K562 (cell line): ENCODE data around the gene BBC3. TPM values are rescaled to one million over a fixed set of nuclear protein-coding genes. Genes with fewer than 3 reads are reported as not detected.
A peak's percentile ranks its signal among the peaks of the same experiment; 100 is the strongest.

ENCODE experiments used
- CEBPG ChIP-seq, 3 experiments: fragments of 200-800 bp in 1 of 3; sonication (Bioruptor generic) in 1 of 3; sonication (generic) in 1 of 3; formaldehyde crosslinking in 1 of 3; IDR thresholded peaks in 2 of 3; conservative IDR thresholded peaks in 1 of 3; 2 replicates each; pipeline versions ENCODE4 v1.6.1 to v1.8.0; 2016 to 2022; ENCODE audit warnings: missing compliant biosample characterization in 2 of 3, missing genetic modification characterization in 2 of 3, mild to moderate bottlenecking in 1 of 3, missing genetic modification reagents in 1 of 3
- FOXA1 ChIP-seq: fragments of 450-650 bp; IDR thresholded peaks from 2 replicates; pipeline ENCODE4 v1.6.1; 2016; ENCODE audit warnings: mild to moderate bottlenecking, borderline replicate concordance
- HDAC8 ChIP-seq: fragments of 450-650 bp; IDR thresholded peaks from 2 replicates; pipeline ENCODE4 v1.6.1; 2016; ENCODE audit warnings: mild to moderate bottlenecking, missing genetic modification characterization, moderate library complexity, missing compliant biosample characterization
- NONO ChIP-seq, 2 experiments: fragments of 200-400 bp in 1 of 2; fragments of 450-650 bp in 1 of 2; formaldehyde crosslinking in 1 of 2; IDR thresholded peaks; 2 replicates each; pipeline ENCODE4 v1.6.1; 2017; ENCODE audit warnings: low read depth in 2 of 2, mild to moderate bottlenecking in 2 of 2, moderate library complexity in 2 of 2, low read length in 1 of 2
- NR4A1 ChIP-seq, 2 experiments: fragments of 250-450 bp in 1 of 2; fragments of 450-650 bp in 1 of 2; sonication (Bioruptor Pico) in 1 of 2; IDR thresholded peaks; 2 replicates each; pipeline versions ENCODE4 v1.4.0 to v1.6.1; 2016 to 2020; ENCODE audit warnings: mild to moderate bottlenecking in 2 of 2, missing compliant biosample characterization in 1 of 2, missing genetic modification characterization in 1 of 2, moderate library complexity in 1 of 2
- RB1 ChIP-seq: fragments of 450-650 bp; IDR thresholded peaks from 2 replicates; pipeline ENCODE4 v1.6.1; 2017; ENCODE audit warnings: low read depth, mild to moderate bottlenecking
- TEAD1 ChIP-seq, 2 experiments: fragments of 450-650 bp in 1 of 2; sonication (generic) in 1 of 2; formaldehyde crosslinking; IDR thresholded peaks; 2 replicates each; pipeline versions ENCODE4 v1.4.0 to v1.8.0; 2020 to 2022; ENCODE audit warnings: mild to moderate bottlenecking in 2 of 2, missing genetic modification reagents in 1 of 2
- U2AF1 ChIP-seq: fragments of 200-400 bp; formaldehyde crosslinking; optimal IDR thresholded peaks from 2 replicates; pipeline ENCODE3; 2017; ENCODE audit warnings: mild to moderate bottlenecking, low read depth, low read length, moderate library complexity
- ZBTB7A ChIP-seq: IDR thresholded peaks from 2 replicates; pipeline ENCODE4 v1.6.1; 2011; ENCODE audit warnings: low read depth, mild to moderate bottlenecking, low read length, moderate library complexity, borderline replicate concordance; ENCODE audit not compliant: control insufficient read depth
- ZC3H8 ChIP-seq: fragments of 450-650 bp; IDR thresholded peaks from 2 replicates; pipeline ENCODE4 v1.6.1; 2017
- polyA plus RNA-seq, 8 experiments: library from polyadenylated mRNA; depleted of rRNA in 4 of 8; stranded (reverse) in 5 of 8; unstranded in 3 of 8; fragments of >200 nt; fragmentation: Nextera tagmentation in 2 of 8; fragmentation: Illumina TruSeq in 1 of 8; extraction: Ambion mirVana in 2 of 8; extraction: Trizol in 1 of 8; gene quantifications; 2 replicates each; pipeline versions ENCODE4 v1.2.1 to v1.2.3, GENCODE V29; 2011 to 2014; ENCODE audit warnings: inconsistent platforms in 1 of 8, missing spikeins in 1 of 8
- total RNA-seq, 7 experiments: library from RNA; depleted of rRNA in 6 of 7; stranded (reverse); fragments of >200 nt in 6 of 7; fragmentation: Illumina TruSeq in 2 of 7; extraction: Trizol in 2 of 7; gene quantifications; 2 replicates each; pipeline versions ENCODE4 v1.2.1 to v1.2.3, GENCODE V29; 2011 to 2021; ENCODE audit warnings: low replicate concordance in 1 of 7
- TF ChIP-seq, protein P1 (sequence below): sonication (generic); formaldehyde crosslinking; IDR thresholded peaks from 2 replicates; pipeline ENCODE4 v1.8.0; 2022; ENCODE audit warnings: mild to moderate bottlenecking, missing genetic modification reagents
- TF ChIP-seq, protein P2 (sequence below): sonication (generic); formaldehyde crosslinking; IDR thresholded peaks from 2 replicates; pipeline ENCODE4 v1.8.1; 2023; ENCODE audit warnings: mild to moderate bottlenecking, missing genetic modification reagents
- TF ChIP-seq, protein P3 (sequence below): IDR thresholded peaks from 2 replicates; pipeline ENCODE4 v1.6.1; 2011; ENCODE audit not compliant: insufficient read length; ENCODE audit errors: extremely low read depth
- TF ChIP-seq, protein P4 (sequence below): sonication (generic); formaldehyde crosslinking; IDR thresholded peaks from 2 replicates; pipeline ENCODE4 v1.8.0; 2022; ENCODE audit warnings: mild to moderate bottlenecking, missing genetic modification reagents

The BBC3 gene
- total and polyA plus RNA-seq, 9 of the 15 experiments (the other 6 are each of a cell fraction or from before 2014, with no cell fraction given): 0.15 to 30.7 (median 4.8) TPM

DNA sequence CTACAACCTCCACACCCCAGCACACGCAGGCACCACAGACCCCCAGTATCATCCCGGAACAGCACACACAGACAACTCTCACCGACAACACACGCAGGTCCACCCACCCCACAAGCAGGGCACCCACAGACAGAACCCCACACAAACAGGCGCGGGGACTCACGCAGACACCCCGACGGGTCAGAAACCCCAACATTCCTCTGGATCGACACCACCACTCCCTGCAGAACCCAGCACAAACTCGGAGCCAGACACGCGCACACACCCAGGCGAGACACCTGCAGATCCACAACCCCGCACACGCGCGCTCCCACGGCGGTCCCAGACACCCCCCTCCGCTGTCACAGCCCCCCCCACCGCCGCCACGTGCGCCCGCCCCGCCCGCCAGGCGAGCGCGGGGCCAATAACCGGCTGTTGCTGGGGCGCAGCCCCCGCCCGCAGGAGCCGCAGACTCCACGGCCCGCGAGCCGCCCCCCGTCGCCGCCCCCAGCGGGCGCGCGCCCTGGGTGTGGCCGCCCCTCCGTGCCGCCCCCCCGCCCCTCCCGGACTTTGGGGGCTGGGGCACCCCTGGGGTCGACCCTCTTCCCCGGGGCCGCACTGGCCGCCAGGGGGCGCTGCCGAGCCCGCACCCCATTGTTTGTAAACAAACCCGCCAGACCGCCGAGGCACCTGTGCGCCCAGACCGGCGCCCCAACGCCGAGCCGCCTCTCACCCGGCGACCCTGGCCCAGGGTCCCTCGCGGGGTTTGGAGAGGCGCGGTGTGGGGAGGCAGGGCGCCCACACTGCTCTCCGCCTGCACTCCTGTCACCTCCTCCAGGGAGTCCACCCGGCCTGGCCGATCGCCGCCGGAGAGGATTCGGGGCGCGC lies 712 bp downstream of the BBC3 start (continued):
- TF ChIP-seq, protein P1, sequence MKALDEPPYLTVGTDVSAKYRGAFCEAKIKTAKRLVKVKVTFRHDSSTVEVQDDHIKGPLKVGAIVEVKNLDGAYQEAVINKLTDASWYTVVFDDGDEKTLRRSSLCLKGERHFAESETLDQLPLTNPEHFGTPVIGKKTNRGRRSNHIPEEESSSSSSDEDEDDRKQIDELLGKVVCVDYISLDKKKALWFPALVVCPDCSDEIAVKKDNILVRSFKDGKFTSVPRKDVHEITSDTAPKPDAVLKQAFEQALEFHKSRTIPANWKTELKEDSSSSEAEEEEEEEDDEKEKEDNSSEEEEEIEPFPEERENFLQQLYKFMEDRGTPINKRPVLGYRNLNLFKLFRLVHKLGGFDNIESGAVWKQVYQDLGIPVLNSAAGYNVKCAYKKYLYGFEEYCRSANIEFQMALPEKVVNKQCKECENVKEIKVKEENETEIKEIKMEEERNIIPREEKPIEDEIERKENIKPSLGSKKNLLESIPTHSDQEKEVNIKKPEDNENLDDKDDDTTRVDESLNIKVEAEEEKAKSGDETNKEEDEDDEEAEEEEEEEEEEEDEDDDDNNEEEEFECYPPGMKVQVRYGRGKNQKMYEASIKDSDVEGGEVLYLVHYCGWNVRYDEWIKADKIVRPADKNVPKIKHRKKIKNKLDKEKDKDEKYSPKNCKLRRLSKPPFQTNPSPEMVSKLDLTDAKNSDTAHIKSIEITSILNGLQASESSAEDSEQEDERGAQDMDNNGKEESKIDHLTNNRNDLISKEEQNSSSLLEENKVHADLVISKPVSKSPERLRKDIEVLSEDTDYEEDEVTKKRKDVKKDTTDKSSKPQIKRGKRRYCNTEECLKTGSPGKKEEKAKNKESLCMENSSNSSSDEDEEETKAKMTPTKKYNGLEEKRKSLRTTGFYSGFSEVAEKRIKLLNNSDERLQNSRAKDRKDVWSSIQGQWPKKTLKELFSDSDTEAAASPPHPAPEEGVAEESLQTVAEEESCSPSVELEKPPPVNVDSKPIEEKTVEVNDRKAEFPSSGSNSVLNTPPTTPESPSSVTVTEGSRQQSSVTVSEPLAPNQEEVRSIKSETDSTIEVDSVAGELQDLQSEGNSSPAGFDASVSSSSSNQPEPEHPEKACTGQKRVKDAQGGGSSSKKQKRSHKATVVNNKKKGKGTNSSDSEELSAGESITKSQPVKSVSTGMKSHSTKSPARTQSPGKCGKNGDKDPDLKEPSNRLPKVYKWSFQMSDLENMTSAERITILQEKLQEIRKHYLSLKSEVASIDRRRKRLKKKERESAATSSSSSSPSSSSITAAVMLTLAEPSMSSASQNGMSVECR (CRISPR knock-in tag): no peak
- TF ChIP-seq ZC3H8: no peak; the same call in 1 of the 2 replicates
- no peak for TF ChIP-seq NR4A1 (CRISPR knock-in tag; IDR thresholded peaks at IDR 0.05)
- 0 out of 2 replicates have a peak, but pooled peaks have one; percentile 54 for TF ChIP-seq NR4A1 (tag; IDR thresholded peaks at IDR 0.05)
- TF ChIP-seq, protein P2, sequence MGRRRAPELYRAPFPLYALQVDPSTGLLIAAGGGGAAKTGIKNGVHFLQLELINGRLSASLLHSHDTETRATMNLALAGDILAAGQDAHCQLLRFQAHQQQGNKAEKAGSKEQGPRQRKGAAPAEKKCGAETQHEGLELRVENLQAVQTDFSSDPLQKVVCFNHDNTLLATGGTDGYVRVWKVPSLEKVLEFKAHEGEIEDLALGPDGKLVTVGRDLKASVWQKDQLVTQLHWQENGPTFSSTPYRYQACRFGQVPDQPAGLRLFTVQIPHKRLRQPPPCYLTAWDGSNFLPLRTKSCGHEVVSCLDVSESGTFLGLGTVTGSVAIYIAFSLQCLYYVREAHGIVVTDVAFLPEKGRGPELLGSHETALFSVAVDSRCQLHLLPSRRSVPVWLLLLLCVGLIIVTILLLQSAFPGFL (CRISPR knock-in tag): no peak
- TF ChIP-seq, protein P3, sequence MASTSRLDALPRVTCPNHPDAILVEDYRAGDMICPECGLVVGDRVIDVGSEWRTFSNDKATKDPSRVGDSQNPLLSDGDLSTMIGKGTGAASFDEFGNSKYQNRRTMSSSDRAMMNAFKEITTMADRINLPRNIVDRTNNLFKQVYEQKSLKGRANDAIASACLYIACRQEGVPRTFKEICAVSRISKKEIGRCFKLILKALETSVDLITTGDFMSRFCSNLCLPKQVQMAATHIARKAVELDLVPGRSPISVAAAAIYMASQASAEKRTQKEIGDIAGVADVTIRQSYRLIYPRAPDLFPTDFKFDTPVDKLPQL: no peak
- TF ChIP-seq CEBPG (CRISPR knock-in tag; IDR thresholded peaks at IDR 0.05): no peak
- TF ChIP-seq CEBPG (tag; conservative IDR thresholded peaks at IDR 0.05 in 1 of 2, IDR thresholded peaks at IDR 0.05 in 1 of 2): no peak
- TF ChIP-seq U2AF1: peak; percentile 61
- no peak for TF ChIP-seq HDAC8 (tag)
- TF ChIP-seq ZBTB7A: peak; percentile 100
- 0 out of 4 replicates have a peak, but pooled peaks of 1 of the 2 experiments have one; percentile 3 for TF ChIP-seq TEAD1 (CRISPR knock-in tag; IDR thresholded peaks at IDR 0.05)
- TF ChIP-seq RB1: peak; percentile 73
- TF ChIP-seq, protein P4, sequence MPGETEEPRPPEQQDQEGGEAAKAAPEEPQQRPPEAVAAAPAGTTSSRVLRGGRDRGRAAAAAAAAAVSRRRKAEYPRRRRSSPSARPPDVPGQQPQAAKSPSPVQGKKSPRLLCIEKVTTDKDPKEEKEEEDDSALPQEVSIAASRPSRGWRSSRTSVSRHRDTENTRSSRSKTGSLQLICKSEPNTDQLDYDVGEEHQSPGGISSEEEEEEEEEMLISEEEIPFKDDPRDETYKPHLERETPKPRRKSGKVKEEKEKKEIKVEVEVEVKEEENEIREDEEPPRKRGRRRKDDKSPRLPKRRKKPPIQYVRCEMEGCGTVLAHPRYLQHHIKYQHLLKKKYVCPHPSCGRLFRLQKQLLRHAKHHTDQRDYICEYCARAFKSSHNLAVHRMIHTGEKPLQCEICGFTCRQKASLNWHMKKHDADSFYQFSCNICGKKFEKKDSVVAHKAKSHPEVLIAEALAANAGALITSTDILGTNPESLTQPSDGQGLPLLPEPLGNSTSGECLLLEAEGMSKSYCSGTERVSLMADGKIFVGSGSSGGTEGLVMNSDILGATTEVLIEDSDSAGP (CRISPR knock-in tag): no peak
- TF ChIP-seq FOXA1: no peak
- TF ChIP-seq NONO (IDR thresholded peaks at IDR 0.05; ENCODE audit: low read depth in 2 of 2, low read length in 1 of 2): peak; percentile 19 to 58; a peak in 2 of 4 replicates
